GM12872 (cell line): ENCODE measurements around the gene KCNJ1.

Experiments
- CTCF ChIP-seq: IDR thresholded peaks from 3 replicates; pipeline ENCODE4 v1.5.1; 2011; ENCODE audit warnings: low read depth, mild to moderate bottlenecking, low read length, moderate library complexity; ENCODE audit not compliant: insufficient read depth

KCNJ1 gene

GRCh38 chr11:128856241-128856640 lies 10.9 kb downstream of the KCNJ1 start:
- no peak for TF ChIP-seq CTCF

- TF ChIP-seq CTCF = no peak
These were observed 12.3 kb downstream of the KCNJ1 start for GRCh38 chr11:128854841-128855240.

- no peak for TF ChIP-seq CTCF
These were observed 13.5 kb downstream of the KCNJ1 start for GRCh38 chr11:128853559-128853958.

- TF ChIP-seq CTCF = no peak
These were observed 14.6 kb downstream of the KCNJ1 start for GRCh38 chr11:128852327-128853023.

GRCh38 chr11:128848815-128849455 lies 18.2 kb downstream of the KCNJ1 start:
- peak; percentile 90 for TF ChIP-seq CTCF

GRCh38 chr11:128846985-128847384 lies 20.1 kb downstream of the KCNJ1 start:
- no peak for TF ChIP-seq CTCF

GRCh38 chr11:128845334-128845780 lies 21.7 kb downstream of the KCNJ1 start:
- TF ChIP-seq CTCF = no peak
